CD4-positive, alpha-beta T cell treated with Interleukin-2 at 100 ng/mL for 4 hours (primary cell): ENCODE results near the gene GDPD5.

ENCODE experiments used
- DNase-seq: peaks from one replicate; pipeline ENCODE4 v3.0.0-alpha.2; 2020; ENCODE audit warnings: low spot score

The GDPD5 gene

DNA sequence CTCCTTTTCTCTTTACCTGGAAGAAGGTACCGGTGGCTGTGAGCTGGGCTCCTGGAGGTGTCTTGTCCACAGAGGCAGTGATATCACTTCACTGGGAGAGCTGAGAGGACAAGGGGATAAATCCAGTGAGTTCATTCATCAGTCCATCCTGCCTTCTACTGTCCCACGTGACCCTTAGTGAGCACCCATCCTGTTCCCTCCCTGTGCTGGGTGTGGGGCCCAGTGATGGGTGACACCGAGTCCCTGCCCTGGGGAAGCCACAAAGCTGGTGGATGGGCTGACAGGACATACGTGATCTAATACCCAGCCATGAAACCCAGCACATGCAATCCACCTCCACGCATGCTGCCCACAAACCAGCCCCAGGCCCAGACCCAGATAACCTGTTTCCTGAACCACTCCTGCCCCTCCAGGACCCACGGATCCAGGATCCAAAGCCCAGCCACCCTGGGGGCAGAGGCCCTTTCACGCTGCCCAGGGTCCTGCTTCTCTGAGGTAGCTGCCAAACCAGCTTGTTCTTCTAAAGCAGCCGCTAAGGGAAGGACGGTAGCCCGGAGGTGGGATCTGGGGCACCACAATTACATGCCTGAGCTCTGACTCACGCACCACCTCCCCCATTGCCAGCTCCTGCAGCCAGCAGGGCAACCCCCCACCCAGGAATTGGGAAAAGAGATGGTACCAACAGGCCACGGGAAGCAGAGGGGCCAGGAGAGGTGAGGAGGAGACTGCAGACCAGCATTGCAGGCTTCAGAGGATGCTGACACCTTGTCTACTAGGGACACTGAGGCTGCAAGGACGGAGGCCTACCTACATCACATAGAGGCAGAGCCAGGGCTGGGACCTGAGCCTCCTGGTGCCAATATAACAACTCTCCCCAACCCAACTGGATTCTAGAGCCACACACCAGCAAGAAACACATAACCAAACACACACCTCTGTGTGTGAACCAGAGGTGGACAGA, 35.2 kb downstream of the GDPD5 start:
- DNase-seq, result no peak

DNA sequence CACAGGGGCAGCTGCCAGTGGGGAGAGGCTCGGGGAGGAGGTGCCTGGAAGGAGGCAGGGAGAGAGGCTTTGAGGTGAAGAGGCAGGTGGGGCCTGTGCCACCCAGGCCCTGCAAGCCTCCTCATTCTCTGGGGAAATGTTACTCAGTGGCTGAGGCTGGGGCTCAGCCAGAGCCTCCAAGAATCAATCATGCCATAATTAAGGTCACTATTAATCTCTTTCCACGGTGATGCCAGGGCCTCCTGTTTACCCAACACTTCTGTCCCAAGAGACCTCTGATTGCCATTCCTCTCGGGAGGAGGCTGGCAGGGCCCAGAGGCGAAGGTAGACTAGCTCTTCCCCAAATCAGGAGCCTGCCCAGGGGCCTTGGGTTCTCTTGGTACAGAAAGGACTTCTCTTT, 38.4 kb downstream of the GDPD5 start:
- DNase-seq, result no peak

DNA sequence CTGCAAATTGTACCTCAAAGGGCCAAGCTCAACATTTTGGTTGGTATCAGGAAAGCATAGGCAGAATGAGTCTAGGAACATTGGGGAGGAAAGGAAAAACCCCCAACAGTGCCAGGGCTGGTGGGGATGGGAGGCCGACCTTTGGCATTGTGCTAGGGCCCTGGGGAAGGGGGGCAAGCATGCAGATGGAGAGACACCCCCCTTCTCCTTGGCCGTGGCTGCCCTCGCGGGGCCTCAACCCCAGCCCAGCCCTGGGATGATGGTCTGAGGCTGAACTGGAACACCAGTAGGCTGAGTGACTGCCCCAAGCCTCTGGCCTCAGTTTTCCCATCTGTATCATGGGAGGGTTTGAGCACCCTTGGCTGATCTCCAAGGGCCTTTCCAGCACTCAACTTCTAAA, 40.0 kb downstream of the GDPD5 start:
- DNase-seq, result no peak

DNA sequence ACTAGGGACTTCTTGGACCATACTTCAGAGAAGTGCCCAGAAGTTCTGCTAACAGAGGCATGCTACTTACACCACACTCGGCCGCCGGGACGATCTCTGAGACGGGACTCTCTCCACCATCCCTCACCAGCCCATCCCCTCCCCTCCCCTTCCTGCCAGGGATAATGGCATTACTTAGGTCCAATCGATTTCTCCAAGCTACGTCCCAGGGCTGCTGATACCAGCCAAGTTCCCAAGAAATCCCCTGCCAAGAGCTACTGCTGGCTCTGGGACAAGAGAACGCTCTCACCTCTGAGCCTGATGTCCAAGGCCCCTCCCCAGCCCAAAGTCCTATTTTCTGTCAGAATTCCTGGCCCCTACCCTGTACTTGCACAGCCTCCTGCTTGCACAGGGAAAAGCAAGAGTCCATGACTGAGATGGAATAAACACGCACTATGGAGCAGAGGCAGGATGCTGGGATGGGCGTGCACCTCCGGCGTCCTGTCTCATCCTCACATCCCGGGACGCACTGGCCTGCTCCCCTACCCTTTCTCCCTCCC, 42.7 kb downstream of the GDPD5 start:
- no peak for DNase-seq

DNA sequence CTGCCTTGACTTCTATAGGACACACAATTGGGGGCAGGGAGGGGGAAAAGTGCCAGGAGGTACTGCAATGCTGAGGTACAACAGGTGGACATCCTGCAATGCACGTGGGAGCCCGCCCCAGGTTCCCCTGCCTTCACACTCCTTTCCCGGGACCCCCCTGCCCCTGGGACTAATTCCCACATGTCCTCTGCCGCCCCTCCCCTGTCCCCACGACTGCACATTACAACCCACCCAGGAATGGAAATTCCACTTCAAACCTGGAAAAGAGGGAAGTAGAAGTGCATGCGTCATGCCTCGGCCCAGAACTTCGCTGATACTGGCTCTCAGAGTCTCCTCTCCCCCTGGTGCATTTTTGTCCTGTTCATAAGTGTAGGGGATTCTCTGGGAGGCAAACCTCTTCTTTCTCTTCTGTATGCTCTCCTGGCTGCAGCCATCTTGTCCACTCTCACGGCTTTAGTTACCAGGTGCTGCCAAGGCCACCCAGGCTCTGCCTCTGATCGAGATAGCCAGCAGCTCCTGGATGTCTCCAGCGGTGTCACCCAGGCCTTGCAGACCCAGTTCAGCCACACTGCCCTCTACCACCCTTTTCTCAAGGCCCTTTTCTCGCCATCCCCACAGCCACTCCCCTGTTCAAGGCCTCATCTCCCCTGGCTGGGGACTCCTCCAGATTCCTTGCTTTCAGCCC, 43.7 kb downstream of the GDPD5 start:
- no peak for DNase-seq

DNA sequence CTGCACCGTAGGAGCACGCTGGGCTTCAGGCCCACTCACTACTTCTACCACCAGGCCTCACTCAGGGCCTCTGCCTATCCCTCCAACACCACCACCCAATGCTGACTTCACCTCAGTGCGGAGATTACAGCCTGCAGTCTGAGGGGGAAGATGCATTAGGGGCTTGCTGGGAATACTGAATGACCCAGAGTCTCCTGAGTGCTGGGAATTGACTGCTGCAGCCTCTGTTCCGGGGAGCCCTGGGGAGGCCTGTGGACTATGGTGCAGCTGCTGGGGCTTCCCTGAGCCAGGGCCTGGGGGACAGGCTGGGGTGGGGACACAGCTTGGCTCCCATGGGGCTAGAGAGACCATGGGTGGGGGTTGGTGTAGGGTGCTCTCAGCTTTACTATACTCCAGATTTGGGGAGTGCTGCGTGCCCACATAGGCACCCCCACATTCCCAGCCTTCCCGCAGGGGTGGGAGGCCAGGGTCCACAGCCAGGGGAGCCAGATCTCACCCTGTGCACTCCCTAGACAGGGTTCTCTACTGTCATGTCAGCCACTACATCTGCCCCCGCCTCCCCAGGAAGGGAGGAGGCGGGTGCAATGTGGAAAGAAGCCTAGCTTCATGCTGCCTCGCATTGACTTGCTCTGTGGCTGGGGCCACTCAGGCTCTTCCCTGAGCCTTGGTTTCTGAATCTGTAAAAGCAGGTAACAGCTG, 44.4 kb downstream of the GDPD5 start:
- DNase-seq, result no peak

DNA sequence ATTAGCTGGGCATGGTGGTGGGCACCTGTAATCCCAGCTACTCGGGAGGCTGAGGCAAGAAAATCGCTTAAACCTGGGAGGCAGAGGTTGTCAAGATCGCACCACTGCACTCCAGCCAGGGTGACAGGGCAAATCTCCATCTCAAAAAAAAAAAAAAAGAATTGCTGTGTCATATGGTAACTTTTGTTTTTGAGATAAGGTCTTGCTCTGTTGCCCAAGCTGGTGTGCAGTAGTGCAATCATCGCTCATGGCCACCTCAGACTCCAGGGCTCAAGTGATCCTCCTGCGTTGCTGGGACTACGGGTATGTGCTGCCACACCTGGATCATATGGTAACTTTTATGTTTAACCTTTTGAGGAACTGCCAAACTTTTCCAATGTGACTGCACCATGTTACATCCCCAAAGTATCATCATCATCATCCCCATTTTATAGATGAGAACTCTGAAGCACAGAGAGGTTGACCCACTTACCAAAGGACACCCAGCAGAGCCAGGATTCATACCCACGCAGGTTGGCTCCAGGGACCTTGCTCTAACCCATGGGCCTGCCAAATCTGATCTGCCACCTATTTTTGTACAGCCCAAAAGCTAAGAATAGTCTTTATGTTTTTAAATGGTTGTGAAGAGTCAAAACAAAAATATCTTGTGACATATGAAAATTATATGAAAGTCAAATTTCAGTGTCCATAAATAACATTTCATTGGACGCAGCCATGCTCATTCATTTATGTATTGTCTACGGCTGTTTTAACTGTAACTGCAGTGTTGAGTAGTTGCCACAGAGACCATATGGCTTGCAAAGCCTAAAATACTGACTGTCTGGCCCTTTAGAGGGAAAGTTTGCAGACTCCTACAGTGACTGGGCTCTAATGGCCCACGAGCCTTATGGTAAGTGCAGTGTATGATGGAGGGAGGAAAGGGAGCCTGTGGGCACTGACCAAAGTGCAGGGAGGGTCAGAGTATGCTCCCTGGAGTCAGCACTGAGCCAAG, 45.3 kb downstream of the GDPD5 start:
- no peak for DNase-seq

DNA sequence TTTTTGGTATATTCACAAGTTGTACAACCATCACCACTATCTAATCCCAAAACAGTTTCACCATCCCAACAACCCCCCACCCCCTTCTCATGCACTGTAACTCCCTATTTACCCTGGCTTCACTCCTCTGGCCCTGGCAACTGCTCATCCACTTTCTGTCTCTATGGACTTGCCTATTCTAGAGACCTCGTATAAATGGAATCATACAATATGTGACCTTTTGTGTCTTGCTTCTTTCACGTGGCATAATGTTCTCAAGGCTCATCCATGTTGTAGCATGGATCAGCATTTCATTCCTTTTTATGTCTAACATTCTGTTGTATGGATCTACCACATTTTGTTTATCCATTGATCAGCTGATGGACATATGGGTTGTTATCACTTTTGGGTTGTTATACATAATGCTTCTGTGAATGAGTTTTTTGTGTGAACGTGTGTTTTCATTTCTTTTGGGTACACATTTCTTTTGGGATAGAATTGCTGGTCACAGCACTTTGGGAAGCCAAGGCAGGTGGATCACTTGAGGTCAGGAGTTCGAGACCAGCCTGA, 46.1 kb downstream of the GDPD5 start:
- no peak for DNase-seq

DNA sequence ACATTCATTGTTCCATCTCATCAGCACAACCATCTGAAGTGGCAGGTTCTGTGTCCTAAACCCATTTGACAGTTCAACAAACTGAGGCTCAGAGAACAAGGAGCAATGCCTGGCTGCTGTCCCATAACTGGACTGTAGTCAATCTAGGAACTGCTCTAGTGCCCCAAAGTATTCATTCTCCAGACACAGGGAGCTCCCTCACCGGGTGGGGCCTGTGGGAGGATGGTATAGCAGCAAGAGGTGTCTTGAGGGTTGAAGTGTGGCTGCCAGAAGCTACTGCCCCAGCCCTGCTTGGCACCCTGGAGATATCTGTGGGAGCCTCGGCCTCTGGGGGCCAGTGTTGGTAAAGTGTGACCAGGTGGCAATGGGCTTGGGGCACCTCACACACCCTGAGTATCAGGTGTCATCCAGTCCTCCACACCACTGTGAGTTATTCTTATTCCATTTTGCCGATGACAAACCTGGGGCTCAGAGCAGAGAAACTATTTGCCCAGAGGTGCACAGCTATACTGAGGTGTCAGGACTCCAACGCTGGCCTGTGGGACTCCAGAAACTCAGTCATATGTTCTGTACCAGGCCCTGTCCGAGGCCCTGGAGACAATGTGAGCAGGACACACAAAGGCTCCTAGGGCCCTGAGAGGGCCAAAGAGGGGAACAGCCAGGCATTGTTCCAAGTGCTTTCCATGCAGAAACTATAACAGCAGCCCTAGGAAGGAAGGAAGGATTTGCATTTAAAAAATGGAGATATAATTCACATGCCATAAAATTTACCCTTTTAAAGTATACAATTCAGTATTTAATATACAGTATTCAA, 46.8 kb downstream of the GDPD5 start:
- DNase-seq, result no peak

DNA sequence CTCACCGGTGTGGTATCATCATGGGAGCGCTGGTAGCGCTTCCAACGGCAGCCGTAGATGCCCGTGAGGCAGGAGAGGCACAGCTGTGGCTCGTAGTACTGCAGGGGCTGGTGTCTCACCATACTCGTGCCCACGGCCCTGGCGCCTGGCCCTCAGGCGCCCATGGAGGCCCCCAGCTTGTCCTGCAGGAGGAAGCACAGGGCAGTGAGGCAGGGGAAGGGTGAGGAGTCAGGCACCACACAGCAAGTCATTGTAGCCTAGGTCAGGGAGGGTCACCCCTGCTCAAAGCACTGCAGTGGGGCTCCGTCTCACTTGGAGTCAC, 48.2 kb downstream of the GDPD5 start:
- DNase-seq, result no peak

DNA sequence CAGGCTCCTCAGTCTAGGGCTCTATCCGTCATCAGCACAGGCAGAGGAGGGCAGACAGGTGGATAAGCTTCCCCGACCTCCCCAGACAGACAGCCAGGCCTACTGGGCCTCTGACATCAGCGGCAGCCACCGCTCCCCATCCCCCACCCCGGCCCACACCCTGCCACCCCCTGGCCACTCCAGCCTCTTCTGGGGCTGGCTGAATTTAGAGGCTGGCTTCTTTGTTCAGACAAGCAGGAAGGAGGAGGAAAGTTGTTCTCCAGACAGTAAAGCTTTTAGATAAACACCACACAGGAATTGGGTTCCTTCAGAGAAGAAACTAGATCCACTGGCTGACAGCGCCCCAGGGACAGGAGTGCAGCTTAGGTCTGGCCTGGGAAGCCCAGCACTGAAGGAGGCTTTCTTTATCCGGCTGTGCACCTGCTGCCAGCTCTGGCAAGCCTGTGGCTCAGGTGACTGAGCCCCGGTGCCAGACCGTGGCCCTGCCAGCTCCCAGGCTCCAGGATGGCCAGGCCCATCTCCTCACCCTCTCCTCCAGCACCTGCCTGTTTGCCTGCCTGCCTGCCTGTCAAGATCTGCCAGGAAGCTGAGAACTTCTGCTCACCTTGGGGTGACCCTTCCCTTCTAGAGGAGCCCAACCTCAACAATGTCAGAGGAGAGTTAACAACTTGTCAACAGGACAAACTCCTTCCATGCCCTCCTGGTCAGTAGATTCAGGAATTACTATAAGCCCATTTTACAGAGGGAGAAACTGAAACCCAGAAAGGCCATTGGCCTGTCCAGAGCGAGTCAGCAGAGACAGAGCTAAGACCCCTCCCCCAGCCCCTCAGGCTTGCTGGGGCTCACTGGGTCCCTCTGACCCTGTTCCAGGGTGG, 48.8 kb downstream of the GDPD5 start:
- no peak for DNase-seq

DNA sequence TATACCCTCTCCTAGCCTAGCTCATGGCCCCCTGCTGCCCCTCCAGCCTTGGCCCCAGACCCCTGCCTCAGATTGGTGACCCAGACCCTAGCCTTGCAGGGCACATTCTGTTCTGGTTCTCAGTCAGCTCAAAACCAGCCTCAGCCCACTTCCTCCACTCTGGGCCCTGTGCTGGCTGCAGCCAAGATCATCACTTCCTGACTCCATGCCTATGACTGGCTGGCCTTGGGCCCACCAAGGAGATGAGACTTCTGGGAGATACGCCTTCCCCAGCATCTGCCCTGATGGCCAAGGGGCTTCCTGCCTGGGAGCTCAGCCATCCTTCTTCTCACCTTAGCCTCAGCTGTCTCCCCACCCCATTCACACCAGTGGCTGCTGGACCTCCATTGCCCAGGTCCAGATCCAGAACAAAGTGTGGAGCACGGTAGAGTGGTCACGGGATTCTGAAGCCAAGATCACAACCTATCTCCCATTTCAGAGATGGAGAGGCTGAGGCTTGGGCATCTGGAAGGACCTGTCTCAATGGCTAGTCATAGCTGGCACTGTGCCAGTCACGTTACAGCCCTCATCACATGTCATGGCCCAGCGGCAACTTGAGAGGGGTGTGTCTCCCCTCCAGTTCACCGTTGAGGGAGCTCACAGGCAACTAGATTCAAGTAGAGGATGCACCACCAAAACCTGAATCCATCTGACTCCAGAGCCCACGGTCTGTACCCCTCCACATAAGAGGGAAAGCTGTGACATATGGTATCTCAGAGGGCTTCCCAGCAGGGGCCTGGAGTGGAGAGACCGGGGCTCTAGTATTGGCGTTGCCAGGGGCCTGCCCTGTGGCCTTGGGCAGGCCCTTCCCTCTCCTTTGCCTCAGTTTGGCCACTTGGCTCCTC, 49.7 kb downstream of the GDPD5 start:
- DNase-seq, result no peak

DNA sequence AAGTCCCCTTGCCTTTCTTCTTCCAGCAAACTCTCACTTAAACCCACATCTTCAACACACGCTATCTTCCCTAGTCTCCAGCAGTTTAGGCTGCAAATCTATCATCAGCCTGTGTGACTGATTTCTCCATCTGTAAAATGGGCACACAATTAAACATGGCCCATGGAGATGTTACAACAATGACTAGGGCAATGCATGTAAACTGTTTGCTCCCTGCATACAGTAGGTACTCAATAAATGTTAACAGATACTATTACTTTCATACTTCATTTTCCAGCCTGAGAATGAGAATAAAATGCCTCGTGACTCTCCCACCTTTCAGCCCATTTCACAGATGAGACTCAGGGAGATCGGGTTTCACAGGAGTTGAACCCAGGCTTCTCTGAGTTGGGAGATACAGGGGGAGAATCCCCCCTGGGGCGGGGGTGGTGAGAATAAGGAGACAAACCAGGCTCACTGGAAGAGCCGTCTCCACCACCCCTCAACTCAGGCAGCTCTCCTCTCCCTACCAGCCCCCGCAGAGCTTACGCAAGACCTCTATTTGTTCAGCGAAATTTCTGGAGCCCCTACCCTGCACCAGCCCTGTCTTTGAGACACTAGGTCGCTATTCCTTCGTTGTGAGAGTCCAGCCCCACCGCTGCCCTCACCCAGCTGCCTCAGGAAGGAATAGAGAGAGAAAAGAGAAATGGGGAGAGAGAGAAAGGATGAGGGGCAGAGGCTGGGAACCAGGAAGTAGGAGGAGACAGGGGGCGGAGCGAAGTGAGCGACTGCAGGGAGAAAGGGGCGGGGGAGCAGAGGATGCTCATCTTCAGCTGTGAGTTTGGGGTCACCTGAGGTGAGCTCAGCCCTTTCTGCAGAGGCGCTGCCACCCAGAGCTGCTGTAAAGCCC, 50.6 kb downstream of the GDPD5 start:
- peak; percentile 38 for DNase-seq

DNA sequence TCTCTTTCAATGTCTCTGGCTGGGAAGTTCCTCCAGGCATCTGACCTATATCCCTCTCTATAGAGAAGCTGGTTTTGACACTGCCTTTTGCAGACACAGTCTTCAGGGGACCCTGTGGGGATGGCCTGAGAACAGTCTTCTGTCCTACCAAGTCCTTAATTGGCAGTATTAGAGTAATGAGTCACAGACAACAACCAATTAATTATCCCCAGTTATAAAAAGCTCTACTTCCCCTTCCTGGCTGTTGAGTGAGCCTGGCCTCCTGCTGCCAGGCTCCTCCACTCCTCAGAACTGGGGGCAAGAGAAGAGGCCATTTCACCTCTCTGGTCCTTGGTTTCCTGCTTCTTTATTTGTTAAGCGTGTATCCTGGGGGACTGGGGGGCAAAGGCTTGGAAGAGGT, 51.5 kb downstream of the GDPD5 start:
- DNase-seq, result no peak

DNA sequence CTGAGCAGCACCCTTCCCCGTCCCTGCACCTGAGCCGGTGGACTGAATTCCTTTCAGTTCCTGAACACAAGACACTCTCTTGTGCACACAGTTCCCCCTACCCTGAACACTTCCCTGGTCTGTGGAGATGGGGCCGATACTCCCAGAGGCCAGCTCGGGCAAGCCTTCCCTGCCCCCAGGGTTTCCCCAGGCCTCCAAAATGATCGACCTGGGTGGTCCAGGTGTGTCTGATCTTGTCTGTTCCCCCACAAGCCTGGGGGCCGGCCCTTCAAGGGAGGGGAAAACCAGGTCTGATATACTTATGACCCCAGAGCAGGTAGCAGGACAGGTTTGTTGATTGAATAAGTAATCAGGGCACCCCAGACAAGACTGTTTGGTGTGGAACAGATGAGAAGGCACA, 52.1 kb downstream of the GDPD5 start:
- DNase-seq, result no peak

DNA sequence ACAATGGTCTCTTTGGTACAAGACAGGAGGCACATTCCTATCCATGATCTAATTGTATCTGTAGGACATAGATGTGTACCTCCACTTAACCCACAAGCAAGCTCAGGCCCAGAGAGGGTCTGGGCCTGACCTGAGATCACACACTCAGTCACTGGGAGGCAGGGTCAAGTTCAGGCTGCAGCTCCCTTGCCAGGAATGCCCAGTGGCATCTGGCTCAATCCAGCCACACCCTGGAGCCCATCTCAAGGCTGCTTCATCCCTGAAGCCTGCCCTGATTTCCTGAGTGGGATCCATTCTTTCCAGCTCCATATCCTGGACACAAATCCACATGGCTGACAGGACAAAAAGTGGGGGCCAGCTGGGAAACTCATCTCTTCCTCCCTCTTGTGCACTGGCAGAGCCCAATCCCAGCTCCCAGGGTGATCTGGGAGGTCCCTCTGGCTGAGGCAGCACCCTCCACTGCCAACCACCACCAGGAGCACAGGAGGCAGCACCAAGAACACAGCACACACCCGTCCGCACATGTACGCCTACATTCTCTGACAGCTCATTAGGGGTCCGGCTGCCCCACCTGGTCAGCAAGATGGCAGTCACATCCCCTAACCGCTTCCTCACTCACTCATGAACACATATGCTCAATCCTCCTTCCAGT, 53.5 kb downstream of the GDPD5 start:
- DNase-seq, result no peak
